Vagina (tissue), 2 donors: ENCODE measurements around the gene IQCN. TPM values are rescaled to one million over a fixed set of nuclear protein-coding genes. Genes with fewer than 3 reads are reported as not detected.

Experiments used
- DNase-seq, 2 donors: peaks; one replicate each; pipeline ENCODE4 v3.0.0-alpha.2; 2017; ENCODE audit errors: extremely low spot score in 2 of 2
- H3K27ac ChIP-seq: fragments of 200-600 bp; sonication (generic); one replicate; pipeline ENCODE4 v1.5.1; 2019
- H3K27me3 ChIP-seq: fragments of 200-600 bp; sonication (generic); one replicate; pipeline ENCODE4 v1.5.1; 2019
- H3K36me3 ChIP-seq, 2 donors: fragments of 200-600 bp; sonication (generic); one replicate each; pipeline ENCODE4 v1.5.1; 2017 to 2019
- H3K4me1 ChIP-seq: fragments of 200-600 bp; sonication (generic); one replicate; pipeline ENCODE4 v1.5.1; 2019
- H3K4me3 ChIP-seq, 2 donors: fragments of 200-600 bp; sonication (generic); 1 replicate in 1 of 2; 2 replicates in 1 of 2; pipeline ENCODE4 v1.5.1; 2016 to 2019
- H3K9me3 ChIP-seq: fragments of 200-600 bp; sonication (generic); one replicate; pipeline ENCODE4 v1.5.1; 2019
- CTCF ChIP-seq, 3 experiments: fragments of 450-650 bp in 2 of 3; fragments of 200-600 bp in 1 of 3; sonication (generic) in 1 of 3; IDR thresholded peaks; one replicate each; pipeline ENCODE4 v1.5.1; 2017 to 2019; ENCODE audit warnings: antibody characterized with exemption in 3 of 3, mild to moderate bottlenecking in 2 of 3, moderate library complexity in 2 of 3
- POLR2A ChIP-seq, 2 donors: fragments of 450-650 bp; IDR thresholded peaks; one replicate each; pipeline ENCODE4 v1.6.1; 2017; ENCODE audit warnings: antibody characterized with exemption in 2 of 2, mild to moderate bottlenecking in 2 of 2, moderate library complexity in 2 of 2
- POLR2AphosphoS5 ChIP-seq, 2 donors: sonication (generic); formaldehyde crosslinking; IDR thresholded peaks; one replicate each; pipeline ENCODE4 v1.9.0; 2017; ENCODE audit warnings: antibody characterized with exemption in 2 of 2, mild to moderate bottlenecking in 2 of 2, low read depth in 1 of 2; ENCODE audit not compliant: insufficient read depth in 1 of 2
- intact Hi-C: fragments of 100-400 bp; cut with DNase I; formaldehyde crosslinking; loops from one replicate; pipeline ENCODE4 v1.15.1; 2023
- total RNA-seq: library from RNA; depleted of rRNA; stranded (reverse); fragments of >200 nt; gene quantifications from one replicate; pipeline ENCODE4 v1.2.3, GENCODE V29; 2016

The IQCN gene
- total RNA-seq, 1 donor from 2014 or later, result 4.4 TPM

DNA sequence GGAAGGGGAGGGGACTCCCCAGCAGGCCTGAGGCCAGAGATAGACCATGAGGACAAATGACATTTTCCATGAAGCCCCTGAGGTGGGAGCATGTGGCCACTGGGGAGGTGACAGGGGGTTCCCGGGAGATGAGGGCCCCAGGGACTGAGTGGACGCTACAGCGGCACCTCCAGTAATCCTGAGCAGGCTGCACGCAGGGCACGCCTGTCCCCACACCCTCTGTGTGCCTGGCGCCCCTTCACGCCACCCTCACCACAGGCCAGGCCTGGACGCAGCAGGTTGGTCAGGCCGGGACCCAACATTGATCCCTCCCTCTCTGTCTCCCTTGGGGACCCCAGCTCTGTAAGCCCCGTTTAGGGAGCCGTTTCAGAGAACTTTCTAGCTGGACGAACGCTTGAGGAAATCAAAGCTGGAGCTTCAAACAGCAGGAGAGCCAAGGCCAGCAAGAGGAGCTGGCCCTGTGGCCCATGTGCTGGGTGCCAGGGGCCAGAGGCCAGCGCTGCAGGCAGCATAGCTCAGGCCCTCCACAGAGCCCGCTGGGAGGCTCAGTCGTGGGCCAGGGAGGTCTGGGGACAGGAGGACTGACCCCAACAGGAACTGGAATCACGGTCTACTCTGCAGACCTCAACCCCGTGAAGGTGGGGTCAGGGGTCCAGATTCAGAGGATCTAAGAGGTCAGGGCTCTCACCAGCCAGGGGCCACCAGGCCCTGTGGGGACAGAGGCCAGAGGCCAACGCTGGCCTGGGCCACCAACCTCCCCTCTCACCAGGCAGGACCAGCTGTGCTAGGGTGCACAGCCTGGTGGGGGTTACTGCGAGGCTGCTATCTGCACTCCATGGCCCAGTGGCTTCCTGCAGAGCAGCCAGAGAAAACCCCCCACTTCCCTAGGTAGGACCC, 34.0 kb upstream of the IQCN start:
- Histone ChIP-seq H3K36me3 (peaks cover 0 to 27% of the 10 kb centered on the region in 2 donors), H3K9me3 (no peaks in the 10 kb centered on the region), H3K4me3 (no peak overlapping the region), H3K27ac (peak overlapping the region; percentile 98), H3K4me1 (peaks cover 42% of the 10 kb centered on the region), H3K27me3 (no peaks in the 10 kb centered on the region)
- DNase-seq, result no peak
- intact Hi-C loops, result no loop called here
- TF ChIP-seq POLR2AphosphoS5 (IDR thresholded peaks at IDR 0.05; ENCODE audit: insufficient read depth in 1 of 2, low read depth in 1 of 2) (no peak), POLR2A (IDR thresholded peaks at IDR 0.05) (no peak), CTCF (IDR thresholded peaks at IDR 0.05) (no peak)

GRCh38 chr19:18307271-18307681, 33.0 kb upstream of the IQCN start:
- TF ChIP-seq CTCF (IDR thresholded peaks at IDR 0.05) (no peak), POLR2AphosphoS5 (IDR thresholded peaks at IDR 0.05; ENCODE audit: insufficient read depth in 1 of 2, low read depth in 1 of 2) (peak in 1 of 2 donors; percentile 23)
- H3K4me3 ChIP-seq, result no peak overlapping the region
- intact Hi-C loops, result no loop called here
- peaks cover 49% of the 10 kb centered on the region for H3K4me1 ChIP-seq
- no peak for DNase-seq
- no peaks in the 10 kb centered on the region for H3K27me3 ChIP-seq
- H3K36me3 ChIP-seq, result peaks cover 0 to 22% of the 10 kb centered on the region in 2 donors
- peak overlapping the region; percentile 98 for H3K27ac ChIP-seq
- H3K9me3 ChIP-seq, result no peaks in the 10 kb centered on the region

DNA sequence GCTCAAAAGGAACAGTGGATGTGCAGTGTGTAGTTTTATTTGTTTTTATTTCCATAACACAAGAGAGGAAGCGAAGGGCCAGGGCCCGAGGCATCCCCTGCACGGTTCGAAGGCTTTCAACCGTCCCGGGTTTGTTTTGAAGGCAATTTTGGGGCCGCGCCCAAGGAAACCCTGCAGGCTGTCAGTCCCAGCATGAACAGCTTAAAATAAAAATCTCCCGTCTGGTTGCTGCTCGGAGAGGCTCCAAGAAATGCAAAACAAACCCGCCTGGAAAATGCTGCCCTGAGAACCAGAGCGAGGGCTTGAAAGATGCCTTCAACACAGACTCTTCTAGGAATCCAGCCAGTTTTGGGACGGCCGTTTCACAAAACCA, 32.6 kb upstream of the IQCN start:
- intact Hi-C loops, result no loop called here
- no peaks in the 10 kb centered on the region for H3K9me3 ChIP-seq
- peaks cover 49% of the 10 kb centered on the region for H3K4me1 ChIP-seq
- DNase-seq, result no peak
- H3K36me3 ChIP-seq, result peaks cover 0 to 18% of the 10 kb centered on the region in 2 donors
- H3K27me3 ChIP-seq, result no peaks in the 10 kb centered on the region
- H3K4me3 ChIP-seq, result no peak overlapping the region
- TF ChIP-seq CTCF (IDR thresholded peaks at IDR 0.05), result no peak
- peak in 1 of 2 donors; percentile 7 for TF ChIP-seq POLR2AphosphoS5 (IDR thresholded peaks at IDR 0.05; ENCODE audit: insufficient read depth in 1 of 2, low read depth in 1 of 2)
- no peak for TF ChIP-seq POLR2A (IDR thresholded peaks at IDR 0.05)
- H3K27ac ChIP-seq, result peak overlapping the region; percentile 98

GRCh38 chr19:18306209-18306887, 32.1 kb upstream of the IQCN start:
- Histone ChIP-seq H3K27me3 (no peaks in the 10 kb centered on the region), H3K4me1 (peaks cover 51% of the 10 kb centered on the region), H3K27ac (peak overlapping the region; percentile 98), H3K36me3 (peaks cover 0 to 16% of the 10 kb centered on the region in 2 donors), H3K9me3 (no peaks in the 10 kb centered on the region), H3K4me3 (no peak overlapping the region)
- no peak for DNase-seq
- intact Hi-C loops, result no loop called here
- TF ChIP-seq POLR2A (IDR thresholded peaks at IDR 0.05), result no peak
- TF ChIP-seq POLR2AphosphoS5 (IDR thresholded peaks at IDR 0.05; ENCODE audit: insufficient read depth in 1 of 2, low read depth in 1 of 2), result no peak
- no peak for TF ChIP-seq CTCF (IDR thresholded peaks at IDR 0.05)
